ENCODE data around the gene UCK1.

DNA sequence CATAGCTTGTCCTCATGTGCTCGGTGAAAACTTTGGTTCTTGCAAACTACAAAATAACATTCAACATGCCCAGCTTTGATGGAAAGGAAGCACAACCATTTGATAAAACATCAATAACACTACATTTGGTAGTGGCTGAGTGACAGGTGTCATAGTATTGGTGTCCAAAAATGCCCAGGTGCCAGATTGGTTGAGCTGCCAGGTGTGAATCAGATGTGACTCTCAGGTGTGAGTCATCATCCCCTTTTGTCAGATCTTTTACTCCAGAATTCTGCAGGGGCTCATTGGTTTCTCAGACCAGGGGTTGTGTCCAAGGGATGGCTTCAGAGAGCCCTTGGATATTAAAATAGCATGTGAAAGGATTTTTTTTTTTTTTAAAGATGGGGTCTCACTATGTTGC is 50.8 kb downstream of the UCK1 start:
- TF ChIP-seq POLR2AphosphoS5 (IDR thresholded peaks at IDR 0.05; ENCODE audit: low read depth, low read length) = no peak
- TF ChIP-seq TAF1 (IDR thresholded peaks at IDR 0.05; ENCODE audit: low read depth, low read length) = no peak
- TF ChIP-seq POLR2A (IDR thresholded peaks at IDR 0.05; ENCODE audit: low read depth, low read length) = no peak
- TF ChIP-seq SPI1 (IDR thresholded peaks at IDR 0.05; ENCODE audit: low read depth, low read length) = no peak
- no peak for TF ChIP-seq PAX5 (IDR thresholded peaks at IDR 0.05; ENCODE audit: insufficient read depth, low read length, severe bottlenecking)
- no peak for TF ChIP-seq POU2F2 (IDR thresholded peaks at IDR 0.05; ENCODE audit: low read depth, low read length)

Measured in GM12891 (cell line).